ENCODE data around the gene GET3. TPM values are rescaled to one million over a fixed set of nuclear protein-coding genes. Genes with fewer than 3 reads are reported as not detected.

GET3 gene
- total and polyA plus RNA-seq, 9 donors, result 26.2 to 68.1 (median 47.7) TPM

DNA sequence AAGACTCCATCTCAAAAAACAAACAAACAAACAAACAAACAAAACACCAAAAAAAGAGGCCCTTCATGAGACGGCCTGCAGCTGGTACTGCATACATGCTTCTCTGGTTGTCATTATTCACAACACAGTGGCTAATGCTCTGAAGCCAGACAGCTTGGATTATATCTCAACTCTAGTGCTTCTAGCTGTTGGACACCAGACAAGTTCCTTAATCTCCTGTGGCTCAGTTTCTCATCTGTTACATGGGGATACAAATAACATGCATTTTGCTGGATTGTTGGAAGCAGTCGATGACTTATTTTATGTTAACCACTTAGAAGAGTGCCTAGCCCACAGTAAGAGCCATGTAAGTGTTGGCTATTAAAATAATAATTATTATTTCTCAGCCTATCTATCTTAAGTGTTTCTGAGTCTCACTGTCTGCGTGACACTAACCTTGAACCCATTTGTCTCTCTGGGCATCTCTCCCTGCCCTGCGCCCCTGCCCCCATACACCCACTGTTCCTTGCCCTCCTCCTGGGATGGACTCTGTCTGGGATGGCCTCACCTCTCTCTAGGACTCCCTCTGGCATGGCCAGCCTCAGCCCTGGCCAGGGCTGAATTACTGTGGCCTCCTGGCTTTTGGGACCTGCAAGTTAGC is 50.9 kb downstream of the GET3 start:
- no peaks in the 10 kb centered on the region for H3K27me3 ChIP-seq
- 27 to 35% (median 34%) methylated on average over 4 of the region's 4 CpGs for WGBS, 3 donors
- no peaks in the 10 kb centered on the region for H3K36me3 ChIP-seq
- intact Hi-C loops (cut with DNase I), result loop anchor here in 1 of 4 donors (10.0 kb wide), 1 partner anchor 1057 kb away; no protein-coding TSS in a partner anchor
- DNase-seq, result no peak
- no peaks in the 10 kb centered on the region for H3K9me3 ChIP-seq
- H3K27ac ChIP-seq, result peak overlapping the region; percentile 95 to 99
- peaks cover 17% of the 10 kb centered on the region for H3K4me1 ChIP-seq (ENCODE audit: insufficient read depth)
- TF ChIP-seq EP300 (IDR thresholded peaks at IDR 0.05) (no peak), POLR2A (IDR thresholded peaks at IDR 0.05) (no peak)
- TF ChIP-seq, protein P1, sequence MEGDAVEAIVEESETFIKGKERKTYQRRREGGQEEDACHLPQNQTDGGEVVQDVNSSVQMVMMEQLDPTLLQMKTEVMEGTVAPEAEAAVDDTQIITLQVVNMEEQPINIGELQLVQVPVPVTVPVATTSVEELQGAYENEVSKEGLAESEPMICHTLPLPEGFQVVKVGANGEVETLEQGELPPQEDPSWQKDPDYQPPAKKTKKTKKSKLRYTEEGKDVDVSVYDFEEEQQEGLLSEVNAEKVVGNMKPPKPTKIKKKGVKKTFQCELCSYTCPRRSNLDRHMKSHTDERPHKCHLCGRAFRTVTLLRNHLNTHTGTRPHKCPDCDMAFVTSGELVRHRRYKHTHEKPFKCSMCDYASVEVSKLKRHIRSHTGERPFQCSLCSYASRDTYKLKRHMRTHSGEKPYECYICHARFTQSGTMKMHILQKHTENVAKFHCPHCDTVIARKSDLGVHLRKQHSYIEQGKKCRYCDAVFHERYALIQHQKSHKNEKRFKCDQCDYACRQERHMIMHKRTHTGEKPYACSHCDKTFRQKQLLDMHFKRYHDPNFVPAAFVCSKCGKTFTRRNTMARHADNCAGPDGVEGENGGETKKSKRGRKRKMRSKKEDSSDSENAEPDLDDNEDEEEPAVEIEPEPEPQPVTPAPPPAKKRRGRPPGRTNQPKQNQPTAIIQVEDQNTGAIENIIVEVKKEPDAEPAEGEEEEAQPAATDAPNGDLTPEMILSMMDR (IDR thresholded peaks at IDR 0.05), result no peak
- no peak overlapping the region for H3K4me3 ChIP-seq

DNA sequence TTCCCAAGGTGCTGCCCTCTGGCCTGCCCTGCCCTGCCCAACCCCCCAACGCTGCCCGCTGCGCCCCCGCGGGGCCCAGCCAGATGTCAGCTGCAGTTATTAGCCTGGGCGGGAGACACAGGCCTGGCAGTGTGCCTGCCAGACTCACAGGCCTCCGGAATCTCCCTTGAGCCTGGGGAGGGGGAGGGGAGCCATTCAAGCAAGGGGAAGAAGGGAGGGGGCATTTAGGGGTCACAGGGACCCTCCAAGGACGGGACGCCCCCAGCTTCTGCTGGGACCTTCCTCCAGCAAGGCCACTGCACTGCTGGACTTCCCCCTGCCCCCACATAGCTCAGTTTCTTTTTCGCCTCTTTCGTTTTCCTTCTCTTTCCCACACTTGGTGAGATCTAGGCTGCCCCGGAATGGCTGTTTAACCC is 51.4 kb downstream of the GET3 start:
- 1 to 2% (median 2%) methylated on average over 12 of the region's 12 CpGs for WGBS, 3 donors
- DNase-seq, result peak; percentile 86 to 90 (median 87)
- Histone ChIP-seq H3K27ac (peak overlapping the region; percentile 95 to 99), H3K4me3 (peak overlapping the region; percentile 80), H3K36me3 (no peaks in the 10 kb centered on the region), H3K27me3 (no peaks in the 10 kb centered on the region), H3K9me3 (no peaks in the 10 kb centered on the region), H3K4me1 (ENCODE audit: insufficient read depth) (peaks cover 16% of the 10 kb centered on the region)
- intact Hi-C loops (cut with DNase I), result loop anchor here in 1 of 4 donors (10.0 kb wide), 1 partner anchor 1056 kb away; no protein-coding TSS in a partner anchor
- TF ChIP-seq POLR2A (IDR thresholded peaks at IDR 0.05) (no peak), EP300 (IDR thresholded peaks at IDR 0.05) (no peak)
- TF ChIP-seq, protein P1 (IDR thresholded peaks at IDR 0.05), result no peak

DNA sequence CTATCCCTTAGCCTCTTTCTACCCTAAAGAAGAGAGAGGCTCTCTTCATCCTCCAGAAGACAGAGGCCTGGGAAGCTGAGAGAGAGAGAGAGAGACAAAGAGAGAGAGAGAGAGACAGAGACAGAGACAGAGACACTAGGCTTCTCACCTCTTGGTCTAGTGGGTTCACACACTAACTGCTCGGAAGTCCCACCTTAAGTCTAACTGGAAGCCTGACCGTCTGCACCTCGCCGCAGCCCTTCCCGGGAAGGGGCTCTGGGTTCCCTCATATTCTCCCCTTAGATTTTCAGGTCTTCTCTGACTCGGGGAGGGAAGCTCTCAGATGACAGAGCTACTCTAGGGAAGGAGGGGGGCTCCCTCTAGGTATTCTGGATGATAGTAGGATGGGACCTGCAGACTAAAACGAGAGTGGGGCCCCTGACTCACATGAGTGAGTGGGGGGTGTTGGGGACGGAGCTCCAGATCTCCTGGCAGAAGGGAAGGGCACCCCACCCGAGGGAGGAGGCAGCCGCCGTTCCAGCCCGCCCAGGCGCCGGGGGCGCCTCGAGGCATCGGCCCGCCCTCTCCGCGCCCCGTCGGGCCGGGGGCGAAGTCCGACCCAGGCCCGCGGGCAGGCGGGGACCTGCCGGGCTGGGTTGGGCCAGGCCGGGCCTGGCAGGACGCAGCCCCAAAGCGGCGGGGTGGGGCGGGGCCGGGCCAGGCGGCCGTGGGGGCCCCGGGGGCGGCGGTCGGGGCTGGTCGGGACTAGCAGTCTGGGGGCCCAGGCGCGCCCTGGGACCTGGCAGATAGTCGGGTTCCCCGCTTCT is 52.0 kb downstream of the GET3 start:
- 0 to 2% (median 1%) methylated on average over 9 to 46 of the region's 46 CpGs for WGBS, 3 donors
- intact Hi-C loops (cut with DNase I), result loop anchor here in 1 of 4 donors (10.0 kb wide), 1 partner anchor 1056 kb away; no protein-coding TSS in a partner anchor
- TF ChIP-seq, protein P1 (IDR thresholded peaks at IDR 0.05), result peak in 1 of 3 donors; percentile 8
- TF ChIP-seq EP300 (IDR thresholded peaks at IDR 0.05) (no peak), POLR2A (IDR thresholded peaks at IDR 0.05) (no peak)
- no peak for DNase-seq
- Histone ChIP-seq H3K9me3 (no peaks in the 10 kb centered on the region), H3K4me3 (peak overlapping the region; percentile 80), H3K36me3 (no peaks in the 10 kb centered on the region), H3K27me3 (no peaks in the 10 kb centered on the region), H3K27ac (peak overlapping the region; percentile 95 to 99), H3K4me1 (ENCODE audit: insufficient read depth) (peaks cover 13% of the 10 kb centered on the region)

DNA sequence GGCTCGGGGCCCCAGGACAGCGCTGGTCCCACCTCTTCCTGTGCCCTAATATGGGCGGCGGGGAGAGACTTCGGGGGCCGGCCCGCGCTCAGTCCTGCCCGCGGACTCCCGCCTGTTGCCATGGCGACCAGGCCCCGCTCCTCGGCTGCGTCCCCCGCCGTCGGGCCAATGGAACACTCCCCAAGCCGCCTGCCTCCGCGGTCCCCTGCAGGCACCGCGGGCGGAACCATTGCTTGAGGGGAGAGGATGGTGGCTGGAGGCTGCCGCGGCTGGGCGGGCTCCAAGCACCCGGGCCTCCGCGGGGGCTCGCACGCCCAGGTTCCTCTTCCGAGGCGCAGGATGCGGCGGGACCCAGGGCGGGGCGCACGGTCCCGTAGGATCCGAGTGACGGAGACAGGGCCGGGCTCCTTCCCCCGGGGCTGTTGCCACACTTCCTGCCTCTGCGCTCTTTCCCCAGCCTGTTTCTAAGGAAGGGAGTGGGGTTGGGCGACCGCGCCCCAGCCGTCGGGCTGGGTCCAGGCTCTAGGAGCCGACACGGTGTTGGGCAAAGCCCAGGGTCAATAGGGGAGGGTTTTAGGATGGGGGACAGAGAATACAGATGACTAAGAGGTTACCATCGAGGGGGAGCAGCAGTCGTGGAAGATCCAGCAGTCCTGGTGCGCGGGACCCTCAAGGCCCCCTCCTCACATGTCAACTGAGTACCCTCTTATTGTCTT is 52.8 kb downstream of the GET3 start:
- TF ChIP-seq, protein P1 (IDR thresholded peaks at IDR 0.05), result no peak
- TF ChIP-seq POLR2A (IDR thresholded peaks at IDR 0.05) (peak; percentile 95), EP300 (IDR thresholded peaks at IDR 0.05) (peak; percentile 58)
- no peaks in the 10 kb centered on the region for H3K27me3 ChIP-seq
- DNase-seq, result peak; percentile 97 to 99 (median 98)
- peaks cover 8% of the 10 kb centered on the region for H3K4me1 ChIP-seq (ENCODE audit: insufficient read depth)
- peak overlapping the region; percentile 95 to 99 for H3K27ac ChIP-seq
- intact Hi-C loops (cut with DNase I), result loop anchor here in 1 of 4 donors (10.0 kb wide), 1 partner anchor 1055 kb away; no protein-coding TSS in a partner anchor
- peak overlapping the region; percentile 80 for H3K4me3 ChIP-seq
- WGBS, 3 donors, result 0 to 1% (median 1%) methylated on average over 54 to 56 of the region's 56 CpGs
- no peaks in the 10 kb centered on the region for H3K9me3 ChIP-seq
- H3K36me3 ChIP-seq, result no peaks in the 10 kb centered on the region

Measured in ovary (tissue), 9 donors.